Ishikawa (cell line): Measurements from ENCODE around the gene ZPBP2.

Experiments used
- CEBPB ChIP-seq: IDR thresholded peaks from 2 replicates; pipeline ENCODE4 v1.6.1; 2012
- EGR1 ChIP-seq: IDR thresholded peaks from 2 replicates; pipeline ENCODE4 v1.6.1; 2012
- EP300 ChIP-seq: IDR thresholded peaks from 2 replicates; pipeline ENCODE4 v1.6.1; 2012; ENCODE audit warnings: borderline replicate concordance
- RAD21 ChIP-seq: IDR thresholded peaks from 2 replicates; pipeline ENCODE4 v1.6.1; 2012; ENCODE audit warnings: low read depth
- TAF1 ChIP-seq: IDR thresholded peaks from 2 replicates; pipeline ENCODE4 v1.6.1; 2012; ENCODE audit warnings: low read depth, mild to moderate bottlenecking
- TCF12 ChIP-seq: IDR thresholded peaks from 2 replicates; pipeline ENCODE4 v1.6.1; 2012; ENCODE audit warnings: low read depth
- YY1 ChIP-seq: IDR thresholded peaks from 2 replicates; pipeline ENCODE4 v1.6.1; 2012; ENCODE audit warnings: low read depth
- TF ChIP-seq, protein P1 (sequence below): IDR thresholded peaks from 2 replicates; pipeline ENCODE4 v1.6.1; 2012; ENCODE audit warnings: low read depth, mild to moderate bottlenecking
- TF ChIP-seq, protein P2 (sequence below): IDR thresholded peaks from 2 replicates; pipeline ENCODE4 v1.6.1; 2012
- TF ChIP-seq, protein P3 (sequence below): IDR thresholded peaks from 2 replicates; pipeline ENCODE4 v1.6.1; 2012

DNA sequence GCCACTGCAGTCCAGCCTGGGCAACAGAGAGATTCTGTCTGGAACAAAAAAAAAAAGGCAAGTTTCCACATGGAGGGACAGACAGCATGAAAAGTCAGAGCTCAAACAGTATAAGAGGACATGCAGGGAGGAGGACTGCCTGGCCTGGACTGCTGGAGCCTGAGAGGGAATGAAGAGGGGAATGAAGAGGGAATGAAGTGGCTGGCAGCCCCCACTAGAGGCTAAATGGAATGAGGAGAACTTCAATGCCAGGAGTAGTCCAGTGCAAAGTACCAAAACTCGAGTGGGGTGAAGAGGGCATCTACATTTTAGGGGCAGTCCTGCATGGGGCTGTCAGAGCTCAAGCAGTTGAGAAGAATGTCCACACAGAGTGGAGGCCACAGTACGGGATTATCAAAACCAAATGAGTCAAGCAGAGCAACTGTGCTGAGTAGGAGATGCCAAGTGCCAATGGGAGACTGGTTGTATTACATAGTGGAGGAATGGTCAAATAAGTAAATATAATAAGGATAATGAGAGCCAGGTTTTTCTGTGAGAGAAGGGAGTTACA is 26.8 kb upstream of the ZPBP2 start:
- TF ChIP-seq EP300: no peak
- TF ChIP-seq CEBPB: no peak
- no peak for TF ChIP-seq YY1
- TF ChIP-seq TCF12: no peak
- TF ChIP-seq, protein P1, sequence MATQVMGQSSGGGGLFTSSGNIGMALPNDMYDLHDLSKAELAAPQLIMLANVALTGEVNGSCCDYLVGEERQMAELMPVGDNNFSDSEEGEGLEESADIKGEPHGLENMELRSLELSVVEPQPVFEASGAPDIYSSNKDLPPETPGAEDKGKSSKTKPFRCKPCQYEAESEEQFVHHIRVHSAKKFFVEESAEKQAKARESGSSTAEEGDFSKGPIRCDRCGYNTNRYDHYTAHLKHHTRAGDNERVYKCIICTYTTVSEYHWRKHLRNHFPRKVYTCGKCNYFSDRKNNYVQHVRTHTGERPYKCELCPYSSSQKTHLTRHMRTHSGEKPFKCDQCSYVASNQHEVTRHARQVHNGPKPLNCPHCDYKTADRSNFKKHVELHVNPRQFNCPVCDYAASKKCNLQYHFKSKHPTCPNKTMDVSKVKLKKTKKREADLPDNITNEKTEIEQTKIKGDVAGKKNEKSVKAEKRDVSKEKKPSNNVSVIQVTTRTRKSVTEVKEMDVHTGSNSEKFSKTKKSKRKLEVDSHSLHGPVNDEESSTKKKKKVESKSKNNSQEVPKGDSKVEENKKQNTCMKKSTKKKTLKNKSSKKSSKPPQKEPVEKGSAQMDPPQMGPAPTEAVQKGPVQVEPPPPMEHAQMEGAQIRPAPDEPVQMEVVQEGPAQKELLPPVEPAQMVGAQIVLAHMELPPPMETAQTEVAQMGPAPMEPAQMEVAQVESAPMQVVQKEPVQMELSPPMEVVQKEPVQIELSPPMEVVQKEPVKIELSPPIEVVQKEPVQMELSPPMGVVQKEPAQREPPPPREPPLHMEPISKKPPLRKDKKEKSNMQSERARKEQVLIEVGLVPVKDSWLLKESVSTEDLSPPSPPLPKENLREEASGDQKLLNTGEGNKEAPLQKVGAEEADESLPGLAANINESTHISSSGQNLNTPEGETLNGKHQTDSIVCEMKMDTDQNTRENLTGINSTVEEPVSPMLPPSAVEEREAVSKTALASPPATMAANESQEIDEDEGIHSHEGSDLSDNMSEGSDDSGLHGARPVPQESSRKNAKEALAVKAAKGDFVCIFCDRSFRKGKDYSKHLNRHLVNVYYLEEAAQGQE: no peak
- TF ChIP-seq, protein P2, sequence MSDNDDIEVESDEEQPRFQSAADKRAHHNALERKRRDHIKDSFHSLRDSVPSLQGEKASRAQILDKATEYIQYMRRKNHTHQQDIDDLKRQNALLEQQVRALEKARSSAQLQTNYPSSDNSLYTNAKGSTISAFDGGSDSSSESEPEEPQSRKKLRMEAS: no peak
- TF ChIP-seq TAF1: no peak
- TF ChIP-seq EGR1: no peak
- TF ChIP-seq, protein P3, sequence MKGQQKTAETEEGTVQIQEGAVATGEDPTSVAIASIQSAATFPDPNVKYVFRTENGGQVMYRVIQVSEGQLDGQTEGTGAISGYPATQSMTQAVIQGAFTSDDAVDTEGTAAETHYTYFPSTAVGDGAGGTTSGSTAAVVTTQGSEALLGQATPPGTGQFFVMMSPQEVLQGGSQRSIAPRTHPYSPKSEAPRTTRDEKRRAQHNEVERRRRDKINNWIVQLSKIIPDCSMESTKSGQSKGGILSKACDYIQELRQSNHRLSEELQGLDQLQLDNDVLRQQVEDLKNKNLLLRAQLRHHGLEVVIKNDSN: no peak
- TF ChIP-seq RAD21: no peak
